HG03354 (cell line): ENCODE data around the gene ANKLE1.

Source experiments
- ATAC-seq: cut with Tn5 transposase; IDR thresholded peaks from one replicate; pipeline ENCODE4 v1.9.1; 2021; ENCODE audit warnings: mild to moderate bottlenecking; ENCODE audit not compliant: unreplicated experiment, poor library complexity, severe bottlenecking

The ANKLE1 gene

GRCh38 chr19:17334414-17335409 lies 53.0 kb downstream of the ANKLE1 start, which contains the start of gene ANO8:
ANO8 (minus strand) TSS chr19:17334855; CDS start chr19:17334670, 185 bp downstream.
- peak; percentile 56 for ATAC-seq

GRCh38 chr19:17335575-17335974 lies 53.9 kb downstream of the ANKLE1 start:
- no peak for ATAC-seq
